HepG2 (cell line): ENCODE measurements around the gene OR8G1. TPM values are rescaled to one million over a fixed set of nuclear protein-coding genes. Genes with fewer than 3 reads are reported as not detected.

Experiments used
- ATAC-seq: fragments of 200-7000 bp; cut with Tn5 transposase; 3 replicates; pipeline ENCODE4 v1.9.1; 2020; ENCODE audit warnings: mild to moderate bottlenecking, moderate library complexity
- BruUV-seq: library from RNA; stranded (reverse); fragments of 400-500 nt; replicated peaks from 2 replicates; lab custom pipeline; 2021; lab: Mats Ljungman, UMichigan
- CTCF ChIA-PET: fragments of 300-600 bp; formaldehyde crosslinking; extraction: SDS; loops from one replicate; lab custom pipeline; 2021; ENCODE audit warnings: low total read pairs, inconsistent platforms, low intra/inter-chr PET ratio; lab: Yijun Ruan, JAX
- POLR2A ChIA-PET: fragments of 350-600 bp; sonication (Branson Sonifier 250); formaldehyde crosslinking; loops from one replicate; lab custom pipeline; 2020; ENCODE audit warnings: antibody characterized with exemption, inconsistent platforms; lab: Yijun Ruan, JAX
- DNase-seq: peaks from one replicate; pipeline ENCODE4 v3.0.0-alpha.2; 2015; ENCODE audit warnings: low spot score
- FAIRE-seq: peaks from 3 replicates; lab custom pipeline; 2011; peaks lifted over from hg19 to GRCh38; lab: Jason Lieb, UNC
- H2AFZ ChIP-seq: one replicate; pipeline ENCODE4 v1.6.1; 2011; ENCODE audit warnings: low read length, inconsistent platforms
- H3K27ac ChIP-seq: fragments of 300-600 bp; 3 replicates; pipeline ENCODE4 v1.8.0; 2011; ENCODE audit warnings: mixed run types, mild to moderate bottlenecking, mixed read lengths, low read length, inconsistent platforms; ENCODE audit not compliant: insufficient read depth; ENCODE audit errors: extremely low read length
- H3K27me3 ChIP-seq, 2 experiments: fragments of 200-600 bp in 1 of 2; 2 replicates in 1 of 2; 3 replicates in 1 of 2; pipeline versions ENCODE4 v1.6.0 to v1.8.0; 2011; ENCODE audit warnings: low read length in 2 of 2, mild to moderate bottlenecking in 2 of 2, moderate library complexity in 2 of 2, inconsistent platforms in 1 of 2; ENCODE audit not compliant: insufficient read depth in 2 of 2, control insufficient read depth in 1 of 2
- H3K36me3 ChIP-seq, 2 experiments: fragments of 200-600 bp in 1 of 2; replicated peaks in 1 of 2; 2 replicates in 1 of 2; 3 replicates in 1 of 2; pipeline versions ENCODE4 v1.5.1 to v1.8.0; 2011; ENCODE audit warnings: low read length in 2 of 2, inconsistent platforms in 1 of 2; ENCODE audit not compliant: insufficient read depth in 2 of 2, control insufficient read depth in 1 of 2
- H3K4me1 ChIP-seq: 2 replicates; pipeline ENCODE4 v1.5.1; 2012; ENCODE audit warnings: low read length, inconsistent platforms; ENCODE audit not compliant: insufficient read depth
- H3K4me2 ChIP-seq: 2 replicates; pipeline ENCODE4 v1.6.0; 2011; ENCODE audit warnings: low read depth, low read length, inconsistent platforms
- H3K4me3 ChIP-seq, 3 experiments: fragments of 200-600 bp in 1 of 3; sonication (generic), shearing (Covaris generic) in 1 of 3; replicated peaks in 1 of 3; 2 replicates each; pipeline ENCODE4 v1.5.1; 2011 to 2016; ENCODE audit warnings: low read length in 3 of 3, inconsistent platforms in 2 of 3, low read depth in 2 of 3, mild to moderate bottlenecking in 2 of 3, control low read depth in 1 of 3, mixed read lengths in 1 of 3; ENCODE audit not compliant: insufficient read depth in 1 of 3
- H3K79me2 ChIP-seq: one replicate; pipeline ENCODE4 v1.6.1; 2011; ENCODE audit warnings: low read length, inconsistent platforms; ENCODE audit not compliant: insufficient read depth
- H3K9ac ChIP-seq: 2 replicates; pipeline ENCODE4 v1.6.0; 2011; ENCODE audit warnings: mild to moderate bottlenecking, low read depth, low read length, inconsistent platforms; ENCODE audit not compliant: insufficient read depth
- H3K9me3 ChIP-seq: 2 replicates; pipeline ENCODE4 v1.5.1; 2012; ENCODE audit warnings: mild to moderate bottlenecking, low read length
- H4K20me1 ChIP-seq: 2 replicates; pipeline ENCODE4 v1.6.0; 2011; ENCODE audit warnings: inconsistent platforms, mild to moderate bottlenecking, low read length, moderate library complexity; ENCODE audit not compliant: insufficient read depth
- JARID2 ChIP-seq: sonication (generic); formaldehyde crosslinking; IDR thresholded peaks from 2 replicates; pipeline ENCODE4 v1.8.1; 2023; ENCODE audit warnings: missing genetic modification reagents, inconsistent platforms; ENCODE audit not compliant: insufficient replicate concordance
- KMT2B ChIP-seq: IDR thresholded peaks from 2 replicates; pipeline ENCODE4 v1.6.1; 2016; ENCODE audit warnings: missing genetic modification reagents, missing compliant biosample characterization
- NCOR1 ChIP-seq: fragments of 200-600 bp; sonication (generic); IDR thresholded peaks from 2 replicates; pipeline ENCODE4 v1.7.0; 2017; ENCODE audit warnings: antibody characterized with exemption, low read length, borderline replicate concordance
- ZNF839 ChIP-seq: sonication (generic); formaldehyde crosslinking; IDR thresholded peaks from 2 replicates; pipeline ENCODE4 v1.4.0; 2020; ENCODE audit warnings: missing genetic modification reagents, mild to moderate bottlenecking, borderline replicate concordance
- WGBS: methylation state at CpG from one replicate; pipeline ENCODE4 v1.1.6; 2017; ENCODE audit warnings: low lambda C conversion rate; 5-methylcytosine and 5-hydroxymethylcytosine counted together
- in situ Hi-C: cut with HindIII; loops from 2 replicates; pipeline ENCODE4 v1.10.0; 2017; ENCODE audit warnings: low pct_unique_long_range_greater_than_20kb; ENCODE audit not compliant: extremely low pct_ligation_motif_present
- intact Hi-C: fragments of 100-400 bp; cut with micrococcal nuclease; formaldehyde crosslinking; loops from one replicate; pipeline ENCODE4 v1.10.0; 2022; ENCODE audit not compliant: unreplicated experiment
- polyA plus RNA-seq, 8 experiments: library from polyadenylated mRNA; depleted of rRNA in 3 of 8; stranded (reverse) in 7 of 8; unstranded in 1 of 8; fragments of >200 nt; fragmentation: Illumina TruSeq in 4 of 8; extraction: Trizol in 4 of 8; gene quantifications; 2 replicates each; pipeline versions ENCODE4 v1.2.1 to v1.2.3, GENCODE V29; 2011 to 2016; ENCODE audit warnings: low read depth in 4 of 8, missing spikeins in 1 of 8, mixed read lengths in 1 of 8; ENCODE audit not compliant: insufficient read depth in 1 of 8
- total RNA-seq, 5 experiments: library from RNA; depleted of rRNA; stranded (reverse); fragments of >200 nt; fragmentation: Illumina TruSeq; extraction: Trizol; gene quantifications; 2 replicates each; pipeline ENCODE4 v1.2.3, GENCODE V29; 2016; ENCODE audit warnings: low read depth in 1 of 5
- TF ChIP-seq, protein P1 (sequence below): sonication (generic); formaldehyde crosslinking; IDR thresholded peaks from 2 replicates; pipeline ENCODE4 v1.4.0; 2020; ENCODE audit warnings: missing genetic modification reagents, mild to moderate bottlenecking, borderline replicate concordance

The OR8G1 gene
- total and polyA plus RNA-seq, 2 of the 13 experiments (the other 11 are each of a cell fraction or from before 2014, with no cell fraction given): not detected

DNA sequence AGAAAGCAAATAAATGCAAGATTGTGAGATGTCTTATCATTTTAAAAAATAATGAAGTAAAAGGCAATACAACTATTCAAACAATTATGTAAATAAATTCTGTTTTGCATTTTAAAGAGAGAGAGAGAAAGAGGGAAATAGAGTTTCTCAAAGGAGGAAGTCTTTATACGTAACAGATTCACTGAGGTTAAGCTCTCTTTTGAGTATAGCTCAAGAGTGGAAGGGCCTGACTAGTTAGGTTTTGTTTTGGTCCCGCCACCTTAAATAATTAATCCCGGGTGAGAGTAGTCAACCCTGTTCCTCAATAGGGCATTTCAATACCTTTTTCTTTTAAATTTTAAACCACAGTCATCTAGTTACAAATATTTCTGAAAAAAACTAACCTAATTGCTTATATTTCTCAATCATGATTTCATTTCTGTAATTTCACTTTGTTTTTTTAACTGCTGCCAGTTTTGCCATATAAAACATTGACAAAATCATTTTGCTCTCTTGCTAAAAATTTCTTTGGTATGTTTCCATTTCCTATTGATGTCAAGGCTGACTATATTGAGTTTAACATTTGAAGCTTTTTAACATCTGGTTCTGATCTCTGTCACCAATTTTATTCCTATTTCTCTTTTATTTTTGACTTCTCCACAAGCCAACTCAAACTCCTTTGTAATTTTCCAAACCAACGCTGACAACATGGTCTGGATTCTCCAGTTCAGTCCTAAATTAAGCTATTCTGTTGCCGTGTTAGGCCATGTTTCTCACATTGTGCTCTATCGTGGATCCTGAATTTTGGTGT, 47.5 kb upstream of the OR8G1 start (continued):
- TF ChIP-seq, protein P1, sequence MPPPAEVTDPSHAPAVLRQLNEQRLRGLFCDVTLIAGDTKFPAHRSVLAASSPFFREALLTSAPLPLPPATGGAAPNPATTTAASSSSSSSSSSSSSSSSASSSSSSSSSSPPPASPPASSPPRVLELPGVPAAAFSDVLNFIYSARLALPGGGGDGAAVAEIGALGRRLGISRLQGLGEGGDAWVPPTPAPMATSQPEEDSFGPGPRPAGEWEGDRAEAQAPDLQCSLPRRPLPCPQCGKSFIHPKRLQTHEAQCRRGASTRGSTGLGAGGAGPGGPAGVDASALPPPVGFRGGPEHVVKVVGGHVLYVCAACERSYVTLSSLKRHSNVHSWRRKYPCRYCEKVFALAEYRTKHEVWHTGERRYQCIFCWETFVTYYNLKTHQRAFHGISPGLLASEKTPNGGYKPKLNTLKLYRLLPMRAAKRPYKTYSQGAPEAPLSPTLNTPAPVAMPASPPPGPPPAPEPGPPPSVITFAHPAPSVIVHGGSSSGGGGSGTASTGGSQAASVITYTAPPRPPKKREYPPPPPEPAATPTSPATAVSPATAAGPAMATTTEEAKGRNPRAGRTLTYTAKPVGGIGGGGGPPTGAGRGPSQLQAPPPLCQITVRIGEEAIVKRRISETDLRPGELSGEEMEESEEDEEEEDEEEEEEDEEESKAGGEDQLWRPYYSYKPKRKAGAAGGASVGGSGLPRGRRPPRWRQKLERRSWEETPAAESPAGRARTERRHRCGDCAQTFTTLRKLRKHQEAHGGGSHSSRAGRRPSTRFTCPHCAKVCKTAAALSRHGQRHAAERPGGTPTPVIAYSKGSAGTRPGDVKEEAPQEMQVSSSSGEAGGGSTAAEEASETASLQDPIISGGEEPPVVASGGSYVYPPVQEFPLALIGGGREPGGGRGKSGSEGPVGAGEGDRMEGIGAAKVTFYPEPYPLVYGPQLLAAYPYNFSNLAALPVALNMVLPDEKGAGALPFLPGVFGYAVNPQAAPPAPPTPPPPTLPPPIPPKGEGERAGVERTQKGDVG (CRISPR knock-in tag): no peak
- TF ChIP-seq JARID2 (CRISPR knock-in tag): no peak
- no peak for TF ChIP-seq ZNF839 (CRISPR knock-in tag)
- TF ChIP-seq, all 625 proteins: peak for 0

GRCh38 chr11:124194293-124195188, 46.4 kb upstream of the OR8G1 start:
- no peak for TF ChIP-seq KMT2B (CRISPR knock-in tag)
- no peak for TF ChIP-seq NCOR1
- Histone ChIP-seq H4K20me1 (no peaks in the 10 kb centered on the region), H3K9me3 (no peaks in the 10 kb centered on the region), H3K79me2 (no peaks in the 10 kb centered on the region), H3K27me3 (no peaks in the 10 kb centered on the region), H3K4me3 (no peak overlapping the region), H3K4me2 (no peak overlapping the region), H3K4me1 (no peaks in the 10 kb centered on the region), H2AFZ (no peak overlapping the region), H3K27ac (no peak overlapping the region), H3K9ac (no peak overlapping the region), H3K36me3 (no peaks in the 10 kb centered on the region)
- ATAC-seq (no peak), FAIRE-seq (no peak), DNase-seq (no peak)
- WGBS: 31% methylated on average over 6 of the region's 6 CpGs
- intact Hi-C loops (loop anchor here (1.0 kb wide), 1 partner anchor 123 kb away; no protein-coding TSS in a partner anchor), in situ Hi-C loops (loop anchor here (5.0 kb wide), 1 partner anchor 117 kb away; no protein-coding TSS in a partner anchor)
- ChIA-PET POLR2A (no interaction called here), CTCF (interaction anchor here (1.6 to 2.5 kb wide), 2 partner anchors 86 to 124 kb away, joined by 4 to 38 read pairs; no protein-coding TSS in a partner anchor)
- BruUV-seq: no TSS peak
